HS-27A (cell line): Measurements from ENCODE around the gene HSP90B1.

Experiments
- DNase-seq: peaks from one replicate; pipeline ENCODE4 v3.0.0-alpha.2; 2012; ENCODE audit warnings: low read depth, missing footprints

The HSP90B1 gene

GRCh38 chr12:103973909-103974308, 43.7 kb downstream of the HSP90B1 start:
- no peak for DNase-seq

DNA sequence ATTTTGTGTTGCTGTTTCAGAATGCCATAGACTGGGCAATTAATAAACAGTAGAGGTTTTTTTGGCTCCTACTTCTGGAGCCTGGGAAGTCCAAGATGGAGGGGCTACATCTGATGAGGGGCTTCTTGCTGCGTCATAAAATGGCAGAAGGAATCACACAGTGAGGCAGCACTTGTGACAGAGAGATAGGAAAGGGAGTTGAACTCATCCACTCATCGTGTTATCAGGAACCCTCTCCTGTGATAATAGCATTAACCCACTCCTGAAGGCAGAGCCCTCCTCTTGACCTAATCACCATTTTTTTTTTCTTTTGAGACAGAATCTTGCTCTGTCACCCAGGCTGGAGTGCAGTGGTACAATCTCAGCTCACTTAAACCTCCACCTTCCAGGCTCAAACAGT, 45.2 kb downstream of the HSP90B1 start:
- no peak for DNase-seq

GRCh38 chr12:103978384-103978982, 48.3 kb downstream of the HSP90B1 start:
- DNase-seq, result no peak

GRCh38 chr12:103986829-103987228, 56.6 kb downstream of the HSP90B1 start:
- no peak for DNase-seq

DNA sequence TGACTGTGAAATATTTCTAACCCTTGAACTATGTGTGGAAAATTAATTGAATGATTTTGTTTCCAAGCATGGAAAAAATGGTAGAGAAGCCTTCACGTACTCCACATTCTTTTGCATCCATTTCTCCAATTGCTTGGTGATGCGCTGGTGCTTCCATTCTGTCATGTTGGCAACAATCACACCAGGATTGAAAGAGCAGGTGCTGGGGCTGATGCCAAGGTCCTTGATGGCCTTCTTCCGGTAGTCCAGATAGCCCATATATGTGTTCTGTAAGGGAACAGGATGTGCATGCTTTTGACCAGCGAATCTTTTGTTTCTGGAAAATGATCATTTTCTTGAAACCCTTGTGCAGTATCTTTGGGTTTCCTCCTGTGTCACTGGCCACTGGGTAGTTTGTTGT, 64.0 kb downstream of the HSP90B1 start:
- DNase-seq, result no peak

DNA sequence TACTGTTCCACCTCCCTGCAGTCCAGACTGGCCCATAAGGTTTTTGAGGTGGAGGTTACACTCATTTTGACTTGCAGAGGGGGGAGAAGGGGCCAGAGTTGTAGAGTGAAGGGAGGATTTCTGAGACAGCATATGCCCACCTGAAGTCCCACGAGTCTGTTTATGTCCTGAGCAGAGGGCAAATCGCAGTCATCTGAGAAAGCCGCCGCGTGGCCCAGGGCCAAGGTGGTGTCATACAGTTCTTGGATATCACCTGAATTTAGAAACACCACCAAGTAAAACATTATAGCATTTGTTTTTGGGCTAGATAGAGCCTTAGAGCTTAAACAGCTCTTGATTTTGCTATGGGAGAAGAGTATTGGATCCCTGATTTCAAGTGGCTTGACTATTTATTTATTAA, 66.4 kb downstream of the HSP90B1 start:
- no peak for DNase-seq

- no peak for DNase-seq
Measured at GRCh38 chr12:103997286-103997900, 67.2 kb downstream of the HSP90B1 start.
